Right ventricle myocardium inferior (tissue), 1 donor: ENCODE data around the gene POLE. TPM values are rescaled to one million over a fixed set of nuclear protein-coding genes. Genes with fewer than 3 reads are reported as not detected.

Experiments
- ATAC-seq: fragments of 200-7000 bp; cut with Tn5 transposase; one replicate; pipeline ENCODE4 v1.9.1; 2020; ENCODE audit warnings: mild to moderate bottlenecking, moderate library complexity
- DNase-seq: peaks from one replicate; pipeline ENCODE4 v3.0.0; 2021; ENCODE audit errors: missing footprints
- intact Hi-C: fragments of 100-400 bp; cut with DNase I; formaldehyde crosslinking; loops from one replicate; pipeline ENCODE4 v1.11.0; 2022
- total RNA-seq: library from RNA; stranded (reverse); fragmentation: NEBNext Ultra II Directional; extraction: Animal tissue kit (Norgen Biotek cat#: 25700); gene quantifications from one replicate; pipeline ENCODE4 v1.2.1, GENCODE V29; 2021
- donor health status: DM: no; HTN: yes; CAD: no; lungs with severe emphysema.

Gene POLE
- total RNA-seq, 1 donor from 2014 or later: 12.1 TPM

DNA sequence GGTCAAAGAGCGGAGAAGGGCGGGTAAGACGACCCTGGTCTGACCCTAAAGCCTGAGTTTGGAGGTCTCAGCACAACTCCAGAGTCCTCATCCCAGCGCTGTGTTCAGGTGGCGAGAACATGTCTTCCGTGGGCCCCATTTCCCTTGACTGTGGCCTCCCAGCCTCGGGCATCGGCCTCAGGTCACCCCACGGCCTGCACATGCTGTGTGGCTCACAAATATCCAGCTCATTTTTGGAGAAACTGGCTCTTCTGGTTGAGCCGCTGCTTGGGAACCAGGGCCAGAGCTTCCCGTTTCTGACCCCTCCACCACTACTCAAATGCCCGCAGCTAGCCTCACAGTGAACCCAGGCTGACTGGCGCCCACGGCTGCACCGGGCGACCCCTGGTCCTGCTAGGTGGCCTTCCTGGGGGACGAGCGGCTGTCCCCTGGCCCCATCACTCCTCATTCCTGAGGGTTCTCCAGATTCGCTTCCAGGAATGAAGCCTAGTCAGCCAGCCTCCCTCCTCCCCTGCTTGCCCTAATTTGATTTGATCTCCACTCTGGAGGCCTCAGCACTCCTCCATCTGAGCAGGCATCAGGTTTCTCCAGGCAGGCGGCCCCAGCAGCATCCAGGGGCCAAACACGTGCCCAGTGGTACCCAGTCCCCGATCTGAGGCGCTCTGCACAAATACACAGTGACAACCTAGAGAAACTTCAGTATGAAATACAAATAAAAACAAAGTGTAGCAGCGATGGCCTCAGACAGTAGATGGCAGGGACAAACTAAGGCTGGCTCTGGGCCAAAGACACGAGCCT, 63.9 kb downstream of the POLE start:
- DNase-seq: no peak

DNA sequence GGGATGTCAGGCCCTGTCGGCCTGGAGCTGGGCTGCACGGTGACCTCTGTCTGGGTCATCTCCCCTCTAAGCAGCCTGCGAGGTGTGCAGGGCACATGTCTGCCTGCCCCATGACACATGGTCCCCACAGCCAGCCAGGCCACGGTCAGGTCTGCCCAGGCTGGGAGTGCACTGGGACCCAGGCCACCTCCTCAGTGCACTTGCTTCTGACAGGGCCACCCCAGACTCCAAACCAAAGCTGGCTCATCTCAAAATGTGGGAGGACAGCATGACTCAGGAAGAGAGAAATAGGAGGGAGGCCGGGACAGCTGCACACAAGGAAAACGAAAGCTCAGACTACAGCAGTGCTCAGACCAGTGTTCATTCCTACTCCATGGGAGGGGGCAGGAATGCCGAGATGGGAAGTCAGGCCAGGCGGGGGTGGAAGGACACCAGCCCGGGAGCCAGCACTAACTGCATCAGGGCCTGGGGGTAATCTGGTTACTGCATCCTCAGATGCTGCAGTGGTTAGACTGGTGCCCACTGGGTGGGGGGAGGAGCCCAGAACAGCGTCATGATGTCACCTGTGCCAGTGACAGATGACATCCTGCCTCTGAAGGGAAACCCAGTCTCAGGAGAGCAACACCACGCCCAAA, 64.6 kb downstream of the POLE start:
- ATAC-seq (peak; percentile 35), DNase-seq (no peak)
- intact Hi-C loops: no loop called here

More for the DNA sequence above, 63.9 kb downstream of the POLE start:
- ATAC-seq: no peak
- intact Hi-C loops: no loop called here

DNA sequence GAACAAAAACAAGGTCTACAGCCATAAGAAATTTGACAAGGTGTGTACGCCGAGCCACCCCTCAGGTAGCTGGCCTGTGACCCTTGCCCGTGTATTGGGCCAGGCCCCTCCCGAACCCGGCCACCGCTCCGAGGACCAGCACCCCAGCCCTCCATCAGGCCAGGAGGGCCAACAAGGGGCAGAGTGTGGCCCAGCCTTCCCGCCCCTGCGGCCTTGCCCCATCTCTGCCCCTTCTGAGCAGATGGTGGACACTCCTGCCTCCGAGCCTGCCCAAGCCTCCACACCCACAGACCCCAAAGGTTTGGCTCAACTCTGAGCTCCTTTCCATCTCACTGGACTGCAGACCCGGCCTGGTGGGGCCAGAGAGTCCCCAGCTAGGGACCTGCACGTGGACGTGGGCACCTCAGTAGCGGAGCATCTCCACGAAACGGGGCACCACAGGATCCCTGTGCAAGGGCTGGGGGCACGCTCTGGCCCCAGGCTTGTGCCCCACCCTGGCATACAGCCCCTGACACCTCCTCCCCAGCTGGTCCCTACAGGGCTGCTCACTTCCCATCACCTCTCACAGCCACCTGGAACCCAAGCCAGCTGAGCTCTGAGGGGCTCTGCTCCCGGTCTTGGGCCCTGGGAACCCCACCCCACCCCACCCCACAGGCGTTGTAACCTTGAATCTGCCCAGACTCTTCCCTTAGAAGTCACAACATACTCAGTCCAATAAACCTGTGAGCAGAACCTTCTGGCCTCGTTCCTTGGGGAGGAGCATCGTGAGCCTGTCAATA, 65.3 kb downstream of the POLE start:
- ATAC-seq: no peak
- intact Hi-C loops: no loop called here
- no peak for DNase-seq

DNA sequence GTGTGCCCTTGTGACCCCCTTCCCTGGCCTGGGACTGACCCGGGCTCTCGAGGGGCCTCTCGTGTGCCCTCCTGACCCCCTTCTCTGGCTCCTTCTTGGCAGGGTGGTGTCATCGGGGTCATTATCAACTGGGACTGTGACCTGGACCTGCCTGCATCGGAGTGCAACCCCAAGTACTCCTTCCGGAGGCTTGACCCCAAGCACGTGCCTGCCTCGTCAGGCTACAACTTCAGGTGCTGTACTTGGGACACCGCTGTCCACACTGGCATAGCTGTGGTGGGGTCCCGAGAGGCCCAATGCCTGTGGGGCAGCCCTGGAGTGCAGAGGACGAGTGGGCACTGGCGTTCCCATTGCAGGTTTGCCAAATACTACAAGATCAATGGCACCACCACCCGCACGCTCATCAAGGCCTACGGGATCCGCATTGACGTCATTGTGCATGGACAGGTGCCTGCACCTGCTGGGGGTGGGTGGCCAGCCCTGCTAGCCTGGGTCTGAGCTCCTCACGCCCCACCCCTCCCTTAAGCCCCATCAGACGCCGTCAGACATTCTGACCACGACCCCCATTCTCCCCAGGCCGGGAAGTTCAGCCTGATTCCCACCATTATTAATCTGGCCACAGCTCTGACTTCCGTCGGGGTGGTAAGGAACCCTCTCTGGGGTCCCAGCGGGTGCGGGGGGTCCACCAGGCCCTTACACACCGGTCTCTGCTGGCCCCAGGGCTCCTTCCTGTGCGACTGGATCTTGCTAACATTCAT, 66.1 kb downstream of the POLE start:
- ATAC-seq (no peak), DNase-seq (no peak)
- intact Hi-C loops: no loop called here

DNA sequence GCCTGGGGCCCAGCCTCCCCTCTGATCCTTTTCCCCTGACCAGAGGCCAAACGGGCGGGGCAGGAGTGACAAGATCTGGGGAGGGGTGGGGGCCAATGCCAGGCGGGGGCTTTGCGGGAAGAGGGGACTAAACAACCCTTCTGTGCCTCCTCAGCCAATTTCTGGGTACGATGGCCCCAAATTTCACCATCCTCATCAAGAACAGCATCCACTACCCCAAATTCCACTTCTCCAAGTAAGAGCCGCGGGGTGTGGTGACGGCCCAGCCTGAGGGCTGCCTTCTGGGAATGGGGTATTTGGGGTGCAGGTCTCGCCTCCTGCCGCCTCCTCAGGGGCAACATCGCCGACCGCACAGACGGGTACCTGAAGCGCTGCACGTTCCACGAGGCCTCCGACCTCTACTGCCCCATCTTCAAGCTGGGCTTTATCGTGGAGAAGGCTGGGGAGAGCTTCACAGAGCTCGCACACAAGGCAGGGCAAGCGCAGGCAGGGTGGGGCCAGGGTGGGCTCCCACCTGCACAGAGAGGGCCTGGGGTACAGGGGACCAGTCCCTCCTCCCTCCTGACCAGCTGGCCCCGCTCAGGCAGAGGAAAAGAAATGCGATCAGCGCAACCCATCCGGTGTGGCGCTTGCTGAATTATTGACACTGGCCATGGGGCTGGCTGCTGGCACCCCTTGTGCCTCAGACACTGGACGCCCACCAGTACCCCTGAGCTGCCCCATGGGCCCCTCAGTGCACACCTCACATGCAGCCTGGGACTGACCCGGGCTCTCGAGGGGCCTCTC, 66.8 kb downstream of the POLE start:
- DNase-seq (no peak), ATAC-seq (no peak)
- intact Hi-C loops: no loop called here

DNA sequence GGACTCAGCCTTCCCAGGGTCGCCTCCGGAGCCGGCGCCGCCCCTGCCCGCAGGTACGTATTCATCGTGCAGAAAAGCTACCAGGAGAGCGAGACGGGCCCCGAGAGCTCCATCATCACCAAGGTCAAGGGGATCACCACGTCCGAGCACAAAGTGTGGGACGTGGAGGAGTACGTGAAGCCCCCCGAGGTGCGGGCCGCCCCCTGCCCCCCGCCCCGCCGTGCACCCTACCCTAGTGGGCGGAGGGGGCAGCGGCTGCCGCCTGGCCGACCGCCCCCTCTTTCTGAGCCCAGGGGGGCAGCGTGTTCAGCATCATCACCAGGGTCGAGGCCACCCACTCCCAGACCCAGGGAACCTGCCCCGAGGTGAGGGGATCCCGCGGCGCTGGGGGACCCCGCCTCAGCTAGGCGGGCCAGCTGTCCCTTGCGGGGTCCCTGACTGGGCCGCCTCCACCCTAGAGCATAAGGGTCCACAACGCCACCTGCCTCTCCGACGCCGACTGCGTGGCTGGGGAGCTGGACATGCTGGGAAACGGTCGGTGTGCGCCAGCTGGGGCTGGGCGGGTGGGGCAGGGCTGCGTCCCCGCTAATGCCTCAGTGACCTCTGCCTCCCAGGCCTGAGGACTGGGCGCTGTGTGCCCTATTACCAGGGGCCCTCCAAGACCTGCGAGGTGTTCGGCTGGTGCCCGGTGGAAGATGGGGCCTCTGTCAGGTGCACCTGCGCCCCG, 67.6 kb downstream of the POLE start:
- DNase-seq (no peak), ATAC-seq (no peak)
- intact Hi-C loops: loop anchor here (10.0 kb wide), 1 partner anchor 465 kb away; no protein-coding TSS in a partner anchor

DNA sequence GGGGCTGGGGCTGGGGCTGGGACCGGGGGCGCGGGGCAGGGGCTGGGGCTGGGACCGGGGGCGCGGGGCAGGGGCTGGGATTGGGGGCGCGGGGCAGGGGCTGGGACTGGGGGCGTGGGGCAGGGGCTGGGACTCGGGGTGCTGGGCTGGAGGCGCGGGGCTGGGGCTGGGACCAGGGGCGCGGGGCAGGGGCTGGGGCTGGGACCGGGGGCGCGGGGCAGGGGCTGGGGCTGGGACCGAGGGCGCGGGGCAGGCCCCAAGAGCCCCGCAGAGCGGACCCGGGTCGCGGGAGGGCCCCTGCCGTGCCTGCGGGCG, 68.1 kb downstream of the POLE start:
- intact Hi-C loops: loop anchor here (10.0 kb wide), 1 partner anchor 464 kb away; no protein-coding TSS in a partner anchor
- no peak for ATAC-seq
- DNase-seq: no peak

DNA sequence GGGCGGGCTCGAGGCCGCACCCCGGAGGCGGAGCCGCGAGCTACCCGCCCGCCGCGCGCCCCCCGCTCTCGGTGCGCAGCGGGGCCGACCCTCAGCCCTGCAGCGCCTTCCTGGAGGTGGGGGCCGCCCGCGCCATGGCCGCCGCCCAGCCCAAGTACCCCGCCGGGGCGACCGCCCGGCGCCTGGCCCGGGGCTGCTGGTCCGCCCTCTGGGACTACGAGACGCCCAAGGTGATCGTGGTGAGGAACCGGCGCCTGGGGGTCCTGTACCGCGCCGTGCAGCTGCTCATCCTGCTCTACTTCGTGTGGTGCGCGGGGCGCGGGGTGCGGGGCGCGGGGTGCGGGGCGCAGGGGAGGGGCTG, 68.5 kb downstream of the POLE start, which contains the start of gene P2RX2:
Gene P2RX2 (plus strand): TSS at position 94 of the 361 bp plus-strand sequence. CDS start 41 bp downstream, at position 135.
- intact Hi-C loops: loop anchor here (10.0 kb wide), 1 partner anchor 464 kb away; no protein-coding TSS in a partner anchor
- no peak for ATAC-seq
- DNase-seq: no peak

DNA sequence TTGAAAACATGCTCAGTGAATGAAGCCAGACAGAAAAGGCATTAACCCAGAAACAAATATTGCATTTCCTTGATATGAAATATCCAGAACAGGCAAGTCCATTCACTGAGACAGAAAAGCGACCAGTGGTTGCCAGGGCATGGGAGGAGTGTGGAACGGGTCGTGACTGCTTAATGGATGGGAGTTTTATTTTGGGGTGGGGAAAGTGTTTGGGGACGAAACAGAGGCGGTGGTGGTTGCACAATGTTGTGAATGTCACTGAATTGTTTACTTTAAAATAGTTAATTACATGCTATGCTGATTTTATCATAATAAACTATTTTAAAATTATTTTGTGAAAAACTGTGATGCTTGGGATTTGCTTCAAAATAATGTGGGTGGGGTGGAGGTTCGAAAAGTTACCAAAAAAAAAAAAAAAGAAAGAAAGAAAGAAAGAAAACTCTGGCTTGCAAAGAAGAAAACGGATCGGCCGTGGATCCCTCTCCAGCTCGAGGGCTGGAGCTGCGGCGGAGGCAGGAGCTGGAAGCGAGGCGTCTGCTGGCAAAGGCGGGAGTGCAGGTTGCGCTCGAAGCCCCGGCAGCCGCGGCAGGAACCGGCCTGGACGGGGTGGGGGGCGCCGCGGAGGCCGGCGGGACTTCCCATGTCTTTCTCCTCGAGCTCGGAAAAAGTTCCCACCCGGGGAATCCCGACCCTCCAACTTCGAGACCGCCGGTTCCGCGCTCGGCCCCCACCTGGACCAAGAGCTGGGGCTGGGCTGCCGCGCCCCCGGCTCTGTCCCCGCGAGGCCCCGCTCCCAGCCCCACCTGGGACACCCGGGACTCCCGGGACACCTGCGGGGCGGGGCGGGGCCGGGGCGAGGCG, 69.1 kb downstream of the POLE start:
- DNase-seq (no peak), ATAC-seq (no peak)
- intact Hi-C loops: loop anchor here (10.0 kb wide), 1 partner anchor 463 kb away; no protein-coding TSS in a partner anchor

DNA sequence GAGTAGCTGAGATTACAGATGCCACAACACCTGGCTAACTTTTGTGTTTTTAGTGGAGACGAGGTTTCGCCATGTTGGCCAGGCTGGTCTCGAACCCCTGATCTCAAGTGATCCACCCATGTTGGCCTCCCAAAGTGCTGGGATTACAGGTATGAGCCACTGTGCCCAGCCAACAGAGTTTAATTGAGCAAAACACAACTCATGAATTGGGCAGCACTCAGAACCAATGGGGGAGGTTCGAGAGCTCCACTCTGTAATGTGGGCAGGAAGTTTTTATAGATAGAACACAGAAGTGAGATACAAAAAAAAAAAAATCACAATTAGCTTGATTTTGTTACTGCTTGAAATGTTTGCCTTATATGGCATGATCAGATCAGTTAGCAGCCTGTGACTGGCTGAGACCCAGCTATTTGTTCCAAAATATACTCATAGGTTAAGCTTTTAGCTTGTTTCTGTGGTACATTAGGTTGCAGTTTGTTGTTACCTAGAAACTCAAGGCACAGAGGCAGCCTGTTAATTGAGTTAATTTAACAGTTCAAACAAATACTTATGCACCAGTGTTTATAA, 69.9 kb downstream of the POLE start:
- intact Hi-C loops: loop anchor here (10.0 kb wide), 1 partner anchor 462 kb away; no protein-coding TSS in a partner anchor
- ATAC-seq (no peak), DNase-seq (no peak)

DNA sequence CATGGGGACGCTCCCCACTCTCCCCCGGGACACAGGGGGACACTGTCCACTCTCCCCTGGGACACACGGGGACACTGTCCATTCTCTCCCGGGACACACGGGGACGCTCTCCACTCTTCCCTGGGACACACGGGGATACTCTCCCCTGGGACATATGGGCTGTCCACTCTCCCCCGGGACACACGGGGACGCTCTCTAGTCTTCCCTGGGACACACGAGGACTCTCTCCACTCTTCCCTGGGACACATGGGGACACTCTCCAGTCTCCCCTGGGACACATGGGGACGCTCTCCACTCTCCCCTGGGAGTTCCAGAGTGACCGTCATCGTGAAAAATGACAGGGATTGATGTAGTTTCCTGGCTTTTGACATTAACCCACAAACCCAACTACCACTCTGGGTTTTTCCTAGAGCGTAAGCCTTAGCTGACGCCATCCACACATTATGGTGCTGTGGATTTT, 71.5 kb downstream of the POLE start:
- intact Hi-C loops: loop anchor here (1.0 to 10.0 kb wide), 2 partner anchors 200 to 461 kb away; no protein-coding TSS in a partner anchor
- ATAC-seq: no peak

DNA sequence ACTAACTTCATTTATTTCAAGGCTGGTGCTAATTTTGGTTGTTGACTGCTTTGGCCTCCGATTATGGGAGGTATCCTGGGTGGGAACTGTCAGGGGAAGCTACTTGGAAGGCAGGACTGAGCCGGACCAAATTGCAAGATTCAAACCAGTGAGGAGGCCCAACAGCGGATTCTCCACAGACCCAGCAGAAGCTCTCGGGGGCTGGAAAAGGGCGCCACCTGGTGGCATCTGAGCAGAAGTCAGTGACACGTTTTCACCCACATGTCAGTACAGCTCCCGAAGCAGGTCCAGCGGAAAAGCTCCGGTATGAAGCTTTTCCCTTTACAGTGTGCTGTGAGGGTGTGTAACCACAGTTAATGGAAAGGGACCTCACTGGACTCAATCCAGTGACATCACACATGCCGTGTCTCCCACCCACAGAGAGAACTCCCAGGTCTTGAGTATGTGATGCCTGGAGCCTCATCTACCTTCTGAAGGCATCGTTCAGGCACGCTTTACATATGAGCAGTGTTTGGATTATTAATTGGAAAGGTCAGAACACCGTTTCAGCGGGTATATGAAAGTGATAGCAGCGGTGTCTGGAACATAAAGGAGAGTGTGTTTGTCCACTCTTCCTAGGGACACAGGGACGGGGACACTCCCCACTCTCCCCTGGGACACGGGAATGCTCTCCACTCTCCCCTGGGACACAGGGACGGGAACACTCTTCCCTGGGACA, 72.1 kb downstream of the POLE start:
- ATAC-seq: peak; percentile 84
- peak; percentile 81 for DNase-seq
- intact Hi-C loops: loop anchor here (1.0 to 10.0 kb wide), 2 partner anchors 200 to 460 kb away; no protein-coding TSS in a partner anchor

More for the DNA sequence above, 71.5 kb downstream of the POLE start:
- no peak for DNase-seq

DNA sequence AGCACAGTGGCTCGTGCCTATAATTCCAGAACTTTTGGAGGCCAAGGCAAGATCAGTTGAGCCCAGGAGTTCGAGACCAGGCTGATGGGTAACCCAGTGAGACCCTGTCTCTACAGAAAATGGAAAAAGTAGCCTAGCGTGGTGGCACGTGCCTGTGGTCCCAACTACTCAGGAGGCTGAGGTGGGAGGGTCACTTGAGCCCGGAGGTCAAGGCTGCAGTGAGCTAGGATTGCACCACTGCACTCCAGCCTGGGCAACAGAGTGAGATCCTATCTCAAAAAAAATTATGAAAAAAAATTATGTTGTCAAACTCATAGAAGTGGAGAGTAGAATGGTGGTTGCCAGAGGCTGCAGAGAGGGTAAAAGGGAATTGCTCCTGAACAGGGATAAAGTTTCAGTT, 73.1 kb downstream of the POLE start:
- ATAC-seq (no peak), DNase-seq (no peak)
- intact Hi-C loops: loop anchor here (10.0 kb wide), 1 partner anchor 459 kb away; no protein-coding TSS in a partner anchor

DNA sequence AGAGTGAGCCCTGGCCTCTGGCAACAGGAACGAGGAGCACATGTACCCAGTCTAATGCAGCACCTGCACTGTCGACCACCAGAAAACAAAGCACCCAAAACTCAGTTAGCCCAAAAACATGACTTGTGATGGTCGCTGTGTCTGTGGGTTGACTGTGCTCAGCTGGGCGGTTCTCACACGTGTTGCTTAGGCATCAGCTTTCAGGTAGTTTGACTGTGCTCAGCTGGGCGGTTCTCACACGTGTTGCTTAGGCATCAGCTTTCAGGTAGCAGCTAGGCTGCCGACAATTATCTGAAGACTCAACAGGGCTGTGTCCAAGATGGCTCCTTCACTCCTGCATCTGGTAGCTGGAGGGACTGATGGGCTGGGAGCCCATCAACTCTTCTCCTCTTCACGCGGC, 75.5 kb downstream of the POLE start:
- intact Hi-C loops: loop anchor here (10.0 kb wide), 1 partner anchor 457 kb away; no protein-coding TSS in a partner anchor
- DNase-seq: no peak
- no peak for ATAC-seq
